GM18499 (cell line): ENCODE measurements around the gene DAD1.
"Not testable (repeated sequence)": the region's sequence is repeated elsewhere in the genome, so short reads cannot be mapped to it uniquely, and the experiment has no call there.

Source experiments
- ATAC-seq: cut with Tn5 transposase; IDR thresholded peaks from one replicate; pipeline ENCODE4 v1.9.1; 2021; ENCODE audit warnings: moderate number of reproducible peaks; ENCODE audit not compliant: insufficient read depth, unreplicated experiment

Gene DAD1

GRCh38 chr14:22555384-22556011 is 33.5 kb downstream of the DAD1 start:
- ATAC-seq = no peak

- no peak for ATAC-seq
These were observed 34.3 kb downstream of the DAD1 start for GRCh38 chr14:22554498-22555383.

DNA sequence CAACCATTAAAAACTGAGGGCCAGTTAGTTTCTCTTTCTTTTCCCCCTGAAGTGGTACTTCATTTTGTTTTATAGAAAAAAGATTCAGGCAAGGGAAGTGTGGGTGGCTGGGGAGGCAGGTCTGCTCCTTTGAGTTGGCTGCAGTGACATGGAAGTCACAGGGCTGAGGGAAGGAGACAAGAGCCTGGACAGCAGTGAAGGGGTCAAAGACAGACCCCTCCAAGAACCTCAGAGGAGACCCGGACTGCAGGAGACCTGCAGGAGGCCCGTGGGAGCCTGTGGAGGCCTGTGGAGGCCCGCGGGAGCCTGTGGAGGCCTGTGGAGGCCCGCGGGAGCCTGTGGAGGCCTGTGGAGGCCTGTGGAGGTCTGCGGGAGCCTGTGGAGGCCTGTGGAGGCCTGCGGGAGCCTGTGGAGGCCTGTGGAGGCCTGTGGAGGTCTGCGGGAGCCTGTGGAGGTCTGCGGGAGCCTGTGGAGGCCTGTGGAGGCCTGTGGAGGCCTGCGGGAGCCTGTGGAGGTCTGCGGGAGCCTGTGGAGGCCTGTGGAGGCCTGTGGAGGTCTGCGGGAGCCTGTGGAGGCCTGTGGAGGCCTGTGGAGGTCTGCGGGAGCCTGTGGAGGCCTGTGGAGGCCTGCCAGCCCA is 35.0 kb downstream of the DAD1 start:
- not testable (repeated sequence) for ATAC-seq

- no peak for ATAC-seq
These were observed 35.6 kb downstream of the DAD1 start for GRCh38 chr14:22553445-22553844.

DNA sequence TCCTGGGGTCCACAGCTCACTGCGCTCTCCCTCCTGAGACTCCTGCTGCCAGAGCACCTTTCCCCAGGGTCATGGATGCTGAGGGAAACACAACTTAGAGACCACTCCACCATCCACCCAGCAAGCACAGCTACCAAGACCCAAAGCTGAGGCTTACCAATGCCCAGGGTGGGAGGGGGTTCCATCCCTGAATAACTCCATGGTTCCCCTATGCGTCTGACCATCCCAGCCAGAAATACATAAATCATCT is 36.3 kb downstream of the DAD1 start:
- no peak for ATAC-seq

GRCh38 chr14:22552001-22552826 is 36.8 kb downstream of the DAD1 start:
- ATAC-seq = no peak

GRCh38 chr14:22551605-22551997 is 37.4 kb downstream of the DAD1 start:
- ATAC-seq = no peak

DNA sequence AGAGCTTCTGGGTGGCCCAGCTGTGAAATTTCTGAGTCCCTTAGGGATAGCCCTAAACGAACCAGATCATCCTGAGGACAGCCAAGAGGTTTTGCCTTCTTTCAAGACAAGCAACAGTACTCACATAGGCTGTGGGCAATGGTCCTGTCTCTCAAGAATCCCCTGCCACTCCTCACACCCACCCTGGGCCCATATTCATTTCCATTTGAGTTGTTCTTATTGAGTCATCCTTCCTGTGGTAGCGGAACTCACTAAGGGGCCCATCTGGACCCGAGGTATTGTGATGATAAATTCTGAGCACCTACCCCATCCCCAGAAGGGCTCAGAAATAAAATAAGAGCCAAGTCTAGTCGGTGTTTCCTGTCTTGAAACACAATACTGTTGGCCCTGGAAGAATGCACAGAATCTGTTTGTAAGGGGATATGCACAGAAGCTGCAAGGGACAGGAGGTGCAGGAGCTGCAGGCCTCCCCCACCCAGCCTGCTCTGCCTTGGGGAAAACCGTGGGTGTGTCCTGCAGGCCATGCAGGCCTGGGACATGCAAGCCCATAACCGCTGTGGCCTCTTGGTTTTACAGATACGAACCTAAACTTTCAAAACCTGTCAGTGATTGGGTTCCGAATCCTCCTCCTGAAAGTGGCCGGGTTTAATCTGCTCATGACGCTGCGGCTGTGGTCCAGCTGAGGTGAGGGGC is 38.9 kb downstream of the DAD1 start:
- ATAC-seq = peak; percentile 49

GRCh38 chr14:22549324-22549962 is 39.6 kb downstream of the DAD1 start:
- no peak for ATAC-seq

GRCh38 chr14:22547948-22548750 is 40.9 kb downstream of the DAD1 start:
- no peak for ATAC-seq

GRCh38 chr14:22547313-22547947 is 41.6 kb downstream of the DAD1 start:
- ATAC-seq = no peak

GRCh38 chr14:22546722-22547071 is 42.3 kb downstream of the DAD1 start:
- ATAC-seq = no peak

GRCh38 chr14:22545842-22546721 is 42.9 kb downstream of the DAD1 start:
- ATAC-seq = no peak

GRCh38 chr14:22544881-22545420 is 44.1 kb downstream of the DAD1 start:
- ATAC-seq = no peak

DNA sequence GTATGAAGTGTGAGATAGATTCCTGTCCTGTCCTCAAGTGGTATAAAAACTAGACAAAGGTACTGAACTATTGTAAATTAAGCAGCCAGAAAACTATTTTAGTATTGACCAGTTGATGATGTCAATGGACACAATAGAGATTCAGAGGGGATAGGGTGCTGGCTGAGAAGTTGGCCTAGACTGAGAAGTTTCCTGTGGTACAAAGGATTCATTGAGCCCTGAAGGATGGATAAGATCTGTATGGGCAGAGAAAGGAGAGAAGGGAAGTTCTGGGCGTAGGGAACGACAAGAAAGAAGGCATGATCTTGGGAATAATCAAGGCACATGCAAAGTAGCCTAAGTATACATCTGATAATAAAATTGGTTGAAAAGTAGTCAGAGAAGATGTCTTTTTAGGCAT is 44.6 kb downstream of the DAD1 start:
- no peak for ATAC-seq

DNA sequence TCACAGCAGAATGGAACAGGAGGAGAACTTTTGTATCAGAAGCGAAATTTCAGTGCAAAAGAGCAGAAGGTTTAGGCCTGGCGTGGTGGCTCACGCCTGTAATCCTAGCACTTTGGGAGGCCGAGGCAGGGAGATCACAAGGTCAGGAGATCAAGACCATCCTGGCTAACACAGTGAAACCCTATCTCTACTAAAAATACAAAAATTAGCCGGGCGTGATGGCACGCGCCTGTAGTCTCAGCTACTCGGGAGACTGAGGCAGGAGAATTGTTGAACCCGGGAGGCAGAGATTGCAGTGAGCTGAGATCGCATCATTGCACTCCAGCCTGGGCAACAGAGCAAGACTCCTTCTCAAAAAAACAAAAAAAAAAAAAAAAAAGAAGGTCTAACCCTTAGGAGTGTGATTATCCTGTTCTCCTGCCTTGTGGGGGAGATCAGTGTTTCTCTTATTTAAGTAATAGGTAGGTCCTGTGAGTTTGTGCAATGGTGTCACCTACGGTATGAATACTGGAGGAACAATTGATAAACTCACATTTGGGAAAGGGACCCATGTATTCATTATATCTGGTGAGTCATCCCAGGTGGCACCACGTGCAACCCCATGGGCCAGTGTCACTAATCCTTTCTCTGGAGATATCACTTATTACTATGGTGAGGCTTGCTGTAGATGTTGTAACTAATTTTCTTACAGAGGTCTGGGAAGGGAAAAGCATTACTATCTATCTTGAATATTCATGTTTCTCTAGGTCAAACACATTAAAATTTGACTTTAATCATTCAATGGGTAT is 45.3 kb downstream of the DAD1 start:
- not testable (repeated sequence) for ATAC-seq

GRCh38 chr14:22542360-22542759 is 46.7 kb downstream of the DAD1 start:
- ATAC-seq = no peak
